ENCODE measurements around the gene SMG6. TPM values are rescaled to one million over a fixed set of nuclear protein-coding genes. Genes with fewer than 3 reads are reported as not detected.

Gene SMG6
- total RNA-seq, 1 donor from 2014 or later = 47.7 TPM

DNA sequence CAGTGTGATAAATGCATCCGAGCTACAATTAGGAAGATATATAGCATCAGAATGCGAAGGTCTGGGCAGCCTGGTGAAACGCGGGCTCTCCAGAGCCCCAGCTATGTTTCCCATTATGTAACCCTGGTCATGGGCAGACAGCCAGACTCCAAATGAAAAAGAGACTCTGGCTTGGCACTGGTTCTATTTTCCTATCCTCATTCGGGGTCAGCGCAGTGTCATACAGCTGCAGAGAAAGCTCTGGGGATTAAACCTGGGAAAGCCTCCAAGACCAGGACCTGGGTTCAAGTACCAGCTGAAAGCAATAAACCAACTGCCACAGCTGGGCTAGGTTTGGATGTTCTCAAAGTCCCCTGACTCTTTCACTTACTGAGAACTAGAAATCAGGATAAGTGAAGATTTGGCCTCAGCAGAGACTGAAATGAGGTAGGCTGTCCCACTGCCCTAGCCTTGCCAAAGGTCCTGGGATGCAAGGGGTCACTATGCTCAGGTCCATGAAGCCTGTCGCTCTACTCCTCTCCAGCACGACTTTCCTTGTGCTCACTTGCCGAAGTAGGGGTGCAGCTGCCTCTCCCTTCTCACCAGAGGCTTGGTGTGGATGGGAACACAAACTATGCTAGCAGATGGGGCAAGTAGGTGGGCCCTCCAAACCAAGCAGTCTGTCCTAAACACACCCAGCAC, 123.8 kb downstream of the SMG6 start:
- Mint-ChIP-seq H3K4me3 (ENCODE audit: low read depth) (no peak overlapping the region), H3K9me3 (ENCODE audit: low read depth) (no peaks in the 10 kb centered on the region), H3K4me1 (ENCODE audit: low read depth) (peaks cover 43% of the 10 kb centered on the region), H3K27me3 (no peaks in the 10 kb centered on the region), H3K27ac (no peak overlapping the region), H3K36me3 (ENCODE audit: insufficient read depth) (peaks cover 7% of the 10 kb centered on the region)
- DNase-seq (ENCODE audit: low spot score, unreplicated experiment) = no peak
- TF ChIP-seq, protein P1, sequence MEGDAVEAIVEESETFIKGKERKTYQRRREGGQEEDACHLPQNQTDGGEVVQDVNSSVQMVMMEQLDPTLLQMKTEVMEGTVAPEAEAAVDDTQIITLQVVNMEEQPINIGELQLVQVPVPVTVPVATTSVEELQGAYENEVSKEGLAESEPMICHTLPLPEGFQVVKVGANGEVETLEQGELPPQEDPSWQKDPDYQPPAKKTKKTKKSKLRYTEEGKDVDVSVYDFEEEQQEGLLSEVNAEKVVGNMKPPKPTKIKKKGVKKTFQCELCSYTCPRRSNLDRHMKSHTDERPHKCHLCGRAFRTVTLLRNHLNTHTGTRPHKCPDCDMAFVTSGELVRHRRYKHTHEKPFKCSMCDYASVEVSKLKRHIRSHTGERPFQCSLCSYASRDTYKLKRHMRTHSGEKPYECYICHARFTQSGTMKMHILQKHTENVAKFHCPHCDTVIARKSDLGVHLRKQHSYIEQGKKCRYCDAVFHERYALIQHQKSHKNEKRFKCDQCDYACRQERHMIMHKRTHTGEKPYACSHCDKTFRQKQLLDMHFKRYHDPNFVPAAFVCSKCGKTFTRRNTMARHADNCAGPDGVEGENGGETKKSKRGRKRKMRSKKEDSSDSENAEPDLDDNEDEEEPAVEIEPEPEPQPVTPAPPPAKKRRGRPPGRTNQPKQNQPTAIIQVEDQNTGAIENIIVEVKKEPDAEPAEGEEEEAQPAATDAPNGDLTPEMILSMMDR (IDR thresholded peaks at IDR 0.05; ENCODE audit: unreplicated experiment) = no peak

DNA sequence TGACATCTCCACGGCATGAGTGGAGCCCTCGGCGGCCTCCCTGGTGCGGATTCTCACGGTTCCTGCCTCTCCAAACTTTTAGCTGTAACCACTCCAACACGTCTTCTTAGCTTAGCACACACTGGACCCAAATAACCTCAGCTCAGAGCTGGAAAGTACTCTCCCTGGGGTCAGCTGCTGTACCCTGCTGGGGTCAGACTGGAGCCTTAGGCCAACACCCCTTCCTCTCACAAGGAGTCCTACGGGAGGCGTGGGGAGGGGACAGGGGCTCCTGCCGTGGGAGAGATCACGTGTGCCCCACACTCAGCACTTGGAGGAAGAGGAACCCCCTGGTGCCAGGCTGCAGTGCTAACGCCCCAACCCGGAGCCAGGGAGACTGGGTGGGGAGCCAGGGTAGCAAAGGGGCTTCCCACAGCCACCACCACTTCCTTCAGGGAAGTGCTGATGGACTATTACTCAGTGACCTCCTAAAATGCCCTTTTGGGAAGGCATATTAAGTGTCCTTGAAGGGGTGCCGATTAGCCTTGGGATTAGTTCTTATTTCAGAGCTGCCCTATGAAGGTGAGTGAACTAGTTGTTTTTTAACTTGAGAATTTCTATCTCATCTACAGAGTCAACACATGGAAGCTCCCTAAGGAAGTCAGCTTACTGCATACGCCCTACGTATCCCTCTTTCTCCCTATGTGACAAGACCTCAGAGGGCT, 124.6 kb downstream of the SMG6 start:
- Mint-ChIP-seq H3K27ac (no peak overlapping the region), H3K9me3 (ENCODE audit: low read depth) (no peaks in the 10 kb centered on the region), H3K4me1 (ENCODE audit: low read depth) (peaks cover 51% of the 10 kb centered on the region), H3K36me3 (ENCODE audit: insufficient read depth) (peaks cover 7% of the 10 kb centered on the region), H3K27me3 (no peaks in the 10 kb centered on the region), H3K4me3 (ENCODE audit: low read depth) (no peak overlapping the region)
- DNase-seq (ENCODE audit: low spot score, unreplicated experiment) = no peak
- TF ChIP-seq, protein P1 (IDR thresholded peaks at IDR 0.05; ENCODE audit: unreplicated experiment) = no peak

DNA sequence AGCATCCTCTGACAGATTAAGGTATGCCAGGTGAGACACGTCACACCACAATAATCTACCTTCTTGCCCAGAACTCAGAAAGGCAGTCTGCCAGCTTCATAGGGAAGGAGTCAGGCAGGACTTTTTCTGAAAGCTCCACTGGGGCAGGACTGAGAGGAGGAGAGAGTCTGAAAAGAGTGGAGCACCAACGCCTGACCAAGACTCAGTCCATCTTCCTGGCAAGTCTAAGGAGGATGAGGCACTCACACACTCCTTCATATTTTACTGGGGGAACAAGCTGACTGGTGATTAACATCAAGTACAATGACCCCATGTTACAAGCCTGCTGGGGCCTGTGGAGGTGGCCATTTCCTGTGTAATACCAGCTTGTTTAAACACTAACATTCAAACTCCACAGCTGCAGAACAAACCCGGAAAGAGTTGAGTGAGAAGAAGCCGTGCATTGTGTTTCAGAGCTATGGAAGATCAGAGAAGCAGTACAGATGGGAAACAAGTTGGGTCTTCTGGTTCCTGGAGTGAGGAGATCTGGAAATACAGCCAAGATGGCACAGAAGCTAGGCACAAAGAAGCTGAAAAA, 126.3 kb downstream of the SMG6 start:
- Mint-ChIP-seq H3K4me1 (ENCODE audit: low read depth) (peaks cover 64% of the 10 kb centered on the region), H3K36me3 (ENCODE audit: insufficient read depth) (peaks cover 4% of the 10 kb centered on the region)

DNA sequence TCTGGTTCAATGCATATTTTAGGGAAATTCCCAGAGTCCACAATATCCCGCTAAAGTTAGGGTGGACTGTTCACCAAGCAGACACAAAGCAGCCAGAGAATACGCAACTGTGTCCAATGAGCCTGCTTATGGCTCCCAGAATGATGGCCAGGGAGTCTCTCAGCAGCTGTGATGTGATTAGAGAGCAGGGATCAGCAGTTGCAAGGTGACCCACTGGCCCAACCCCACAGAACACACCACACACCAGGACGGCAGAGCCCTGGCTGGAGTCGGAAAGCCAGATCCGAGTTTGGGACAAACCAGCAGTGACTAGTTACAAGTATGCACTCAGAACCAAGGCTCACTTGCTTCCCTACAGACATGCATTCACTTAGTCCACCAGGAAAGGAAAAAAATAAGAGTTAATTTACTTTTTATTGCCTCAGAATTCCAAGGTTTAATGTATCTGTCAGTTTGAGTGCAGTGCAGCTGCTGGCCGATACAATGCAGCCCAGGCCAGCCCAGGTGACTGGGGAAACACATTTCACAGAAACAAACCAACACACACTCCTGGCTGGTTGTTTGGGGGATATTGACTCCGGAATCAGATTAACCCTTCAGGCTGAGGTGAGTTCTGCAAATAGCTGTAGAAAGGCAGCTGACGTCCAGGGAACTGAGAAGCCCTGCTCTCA, 127.0 kb downstream of the SMG6 start:
- TF ChIP-seq, protein P1 (IDR thresholded peaks at IDR 0.05; ENCODE audit: unreplicated experiment) = no peak
- no peaks in the 10 kb centered on the region for H3K9me3 Mint-ChIP-seq (ENCODE audit: low read depth)
- peak overlapping the region; percentile 89 for H3K27ac Mint-ChIP-seq
- peaks cover 4% of the 10 kb centered on the region for H3K36me3 Mint-ChIP-seq (ENCODE audit: insufficient read depth)
- DNase-seq (ENCODE audit: low spot score, unreplicated experiment) = no peak
- no peaks in the 10 kb centered on the region for H3K27me3 Mint-ChIP-seq
- peaks cover 66% of the 10 kb centered on the region for H3K4me1 Mint-ChIP-seq (ENCODE audit: low read depth)
- no peak overlapping the region for H3K4me3 Mint-ChIP-seq (ENCODE audit: low read depth)

More for the DNA sequence above, 126.3 kb downstream of the SMG6 start:
- TF ChIP-seq, protein P1 (IDR thresholded peaks at IDR 0.05; ENCODE audit: unreplicated experiment) = no peak
- Mint-ChIP-seq H3K27me3 (no peaks in the 10 kb centered on the region), H3K4me3 (ENCODE audit: low read depth) (no peak overlapping the region), H3K9me3 (ENCODE audit: low read depth) (no peaks in the 10 kb centered on the region), H3K27ac (peak overlapping the region; percentile 89)
- DNase-seq (ENCODE audit: low spot score, unreplicated experiment) = no peak

DNA sequence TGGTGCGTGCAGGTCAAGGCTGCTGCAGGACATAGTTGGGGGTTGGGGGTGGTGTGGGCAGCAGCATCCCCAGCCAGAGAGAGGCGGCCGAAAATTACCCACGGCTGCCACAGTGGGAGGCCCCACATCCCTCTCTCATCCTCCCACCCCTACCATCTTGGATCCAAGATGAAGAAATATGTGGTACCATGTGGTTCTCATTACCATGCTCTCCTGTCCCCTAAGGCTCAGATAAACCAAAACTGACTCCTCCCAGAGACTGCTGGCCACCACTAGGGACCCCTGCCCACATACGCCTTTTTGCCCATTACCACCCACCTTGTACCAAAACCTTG, 128.3 kb downstream of the SMG6 start:
- Mint-ChIP-seq H3K27ac (peak overlapping the region; percentile 96), H3K27me3 (no peaks in the 10 kb centered on the region), H3K4me3 (ENCODE audit: low read depth) (peak overlapping the region; percentile 15), H3K9me3 (ENCODE audit: low read depth) (no peaks in the 10 kb centered on the region), H3K36me3 (ENCODE audit: insufficient read depth) (peaks cover under 1% of the 10 kb centered on the region), H3K4me1 (ENCODE audit: low read depth) (peaks cover 64% of the 10 kb centered on the region)
- TF ChIP-seq, protein P1 (IDR thresholded peaks at IDR 0.05; ENCODE audit: unreplicated experiment) = no peak
- no peak for DNase-seq (ENCODE audit: low spot score, unreplicated experiment)
